IPS-18a (cell line): ENCODE results near the gene SLC4A7.
A peak's percentile ranks its signal among the peaks of the same experiment; 100 is the strongest.
"Not testable (repeated sequence)": the region's sequence is repeated elsewhere in the genome, so short reads cannot be mapped to it uniquely, and the experiment has no call there.

Experiments
- H3K27ac ChIP-seq: one replicate; pipeline ENCODE4 v1.5.1; 2013; ENCODE audit warnings: low read length
- H3K27me3 ChIP-seq: one replicate; pipeline ENCODE4 v1.6.1; 2013; ENCODE audit warnings: mild to moderate bottlenecking, low read length; ENCODE audit not compliant: control insufficient read depth, insufficient read depth
- H3K36me3 ChIP-seq: one replicate; pipeline ENCODE4 v1.6.1; 2013; ENCODE audit warnings: low read depth, low read length; ENCODE audit not compliant: control insufficient read depth
- H3K4me1 ChIP-seq: one replicate; pipeline ENCODE4 v1.6.1; 2013; ENCODE audit warnings: low read depth, low read length; ENCODE audit not compliant: control insufficient read depth
- H3K4me3 ChIP-seq: one replicate; pipeline ENCODE4 v1.5.1; 2013; ENCODE audit warnings: low read length
- H3K9ac ChIP-seq: one replicate; pipeline ENCODE4 v1.6.1; 2013; ENCODE audit warnings: mild to moderate bottlenecking, low read length, moderate library complexity
- H3K9me3 ChIP-seq: one replicate; pipeline ENCODE4 v1.6.1; 2013; ENCODE audit warnings: low read depth, low read length; ENCODE audit not compliant: control insufficient read depth

Gene SLC4A7

DNA sequence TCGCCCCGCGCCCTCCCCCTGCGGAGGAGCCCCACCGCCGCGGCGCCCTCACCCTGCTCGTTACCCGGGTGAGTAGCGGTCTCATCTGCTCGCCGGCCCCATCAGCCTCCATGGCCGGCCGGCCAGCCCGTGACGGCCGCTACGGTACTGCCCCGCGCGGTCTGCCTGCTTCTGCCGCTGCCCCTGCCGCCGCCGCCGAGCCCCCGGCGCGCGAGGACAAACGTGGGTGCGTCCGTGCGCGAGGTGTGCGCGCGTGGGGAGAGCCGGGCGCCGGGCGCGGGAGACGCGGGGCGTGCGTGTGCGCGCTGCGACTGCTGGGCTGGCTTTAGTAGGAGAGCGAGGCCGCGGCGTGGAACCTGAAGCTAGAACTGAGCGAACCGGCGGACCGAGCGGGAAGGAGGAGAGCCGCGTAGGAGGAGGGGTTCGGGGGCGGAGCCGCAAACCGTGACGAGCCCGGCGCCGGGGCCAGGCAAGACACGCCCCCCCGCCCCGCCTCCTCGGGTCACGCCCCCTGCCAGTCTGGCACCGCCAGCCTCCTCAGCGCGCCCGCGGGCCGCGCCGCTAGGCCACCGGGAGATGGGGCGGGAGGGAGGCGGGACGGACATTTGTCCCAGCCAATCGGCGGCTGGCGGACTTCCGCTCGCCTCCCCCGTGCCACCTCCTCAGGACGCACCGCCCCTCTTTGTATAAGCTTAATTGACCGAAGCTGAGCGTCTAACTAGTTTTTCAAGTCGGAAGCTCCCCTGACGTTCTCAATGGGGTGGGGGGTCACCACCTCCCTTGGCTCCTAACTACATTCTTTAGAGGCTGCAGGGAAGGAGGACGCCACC, at the start of gene SLC4A7:
TSS of gene SLC4A7 (minus strand) at position 370 of the 830 bp plus-strand sequence. CDS start at position 112, 258 bp downstream.
- peaks cover 8% of the 10 kb centered on the region for H3K4me1 ChIP-seq

DNA sequence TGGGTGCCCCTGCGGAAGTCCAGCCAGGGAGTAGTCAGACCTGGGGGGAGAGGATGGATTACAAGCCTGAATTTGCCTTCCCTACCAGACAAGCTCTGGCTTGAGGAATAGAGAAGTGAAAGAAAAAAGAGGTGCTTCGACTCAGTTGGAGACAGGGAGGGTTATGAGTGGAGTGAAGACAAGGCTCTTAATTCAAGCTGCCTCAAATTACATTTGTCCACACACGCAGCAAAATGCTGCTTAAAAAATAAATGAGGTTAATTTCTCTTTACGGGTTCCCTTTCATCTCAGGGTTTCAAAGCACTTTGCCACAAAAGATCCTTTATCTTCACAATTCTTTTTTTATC, 49.0 kb upstream of the SLC4A7 start:
- H3K9ac ChIP-seq, result peak overlapping the region; percentile 7
- H3K4me3 ChIP-seq, result peak overlapping the region; percentile 11
- H3K27me3 ChIP-seq, result no peaks in the 10 kb centered on the region
- peak overlapping the region; percentile 72 for H3K27ac ChIP-seq
- no peaks in the 10 kb centered on the region for H3K36me3 ChIP-seq
- no peaks in the 10 kb centered on the region for H3K9me3 ChIP-seq
- peaks cover 47% of the 10 kb centered on the region for H3K4me1 ChIP-seq

More for the DNA sequence above, at the start of gene SLC4A7:
- H3K27me3 ChIP-seq, result no peaks in the 10 kb centered on the region
- peak within 1 kb of the TSS; percentile 15 for H3K27ac ChIP-seq
- no peaks in the 10 kb centered on the region for H3K9me3 ChIP-seq
- peak within 1 kb of the TSS; percentile 90 for H3K9ac ChIP-seq
- H3K36me3 ChIP-seq, result no peaks in the 10 kb centered on the region
- peak within 1 kb of the TSS; percentile 85 for H3K4me3 ChIP-seq

DNA sequence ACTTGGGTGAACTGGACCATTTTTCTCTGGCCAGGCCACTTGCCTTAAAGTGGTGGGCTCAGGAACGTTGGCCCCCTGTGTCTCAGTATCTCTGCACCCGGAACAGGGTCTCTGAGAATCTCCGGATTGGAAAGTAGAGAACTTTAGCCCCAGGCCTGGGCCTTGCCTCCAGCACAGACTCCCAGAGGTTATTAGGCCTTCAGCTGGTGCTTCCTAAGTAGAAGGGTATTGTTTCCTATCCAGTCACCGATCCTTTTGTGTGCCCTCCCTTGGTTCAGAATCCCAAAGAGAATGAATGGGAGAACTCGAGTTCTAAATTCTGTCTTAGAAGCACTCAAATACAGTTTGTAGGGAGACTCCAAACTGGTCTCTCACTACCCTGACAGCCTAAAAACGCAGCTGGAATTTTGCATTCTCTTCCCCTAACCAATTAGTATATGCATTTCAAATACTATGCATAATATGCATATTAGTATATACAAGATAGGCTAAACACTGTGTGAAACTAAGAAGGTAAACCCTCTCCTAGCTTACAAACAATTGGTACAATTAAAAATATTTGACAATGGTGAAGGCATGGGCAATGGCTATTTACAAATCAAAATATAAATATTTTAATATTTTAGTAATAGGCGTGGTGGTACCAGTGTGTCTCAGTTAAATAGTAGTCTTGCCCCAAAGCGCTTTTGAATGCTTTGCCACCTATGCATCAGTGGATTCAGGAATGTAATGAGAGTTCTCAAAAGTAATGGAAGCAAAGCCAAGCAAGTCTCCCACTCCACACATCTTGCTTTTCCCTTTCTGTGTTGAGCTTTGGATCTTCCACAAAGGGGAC, 48.5 kb upstream of the SLC4A7 start:
- Histone ChIP-seq H3K27me3 (no peaks in the 10 kb centered on the region), H3K36me3 (no peaks in the 10 kb centered on the region), H3K9me3 (no peaks in the 10 kb centered on the region), H3K27ac (peak overlapping the region; percentile 72), H3K4me1 (peaks cover 47% of the 10 kb centered on the region), H3K4me3 (peak overlapping the region; percentile 36), H3K9ac (peak overlapping the region; percentile 7)

DNA sequence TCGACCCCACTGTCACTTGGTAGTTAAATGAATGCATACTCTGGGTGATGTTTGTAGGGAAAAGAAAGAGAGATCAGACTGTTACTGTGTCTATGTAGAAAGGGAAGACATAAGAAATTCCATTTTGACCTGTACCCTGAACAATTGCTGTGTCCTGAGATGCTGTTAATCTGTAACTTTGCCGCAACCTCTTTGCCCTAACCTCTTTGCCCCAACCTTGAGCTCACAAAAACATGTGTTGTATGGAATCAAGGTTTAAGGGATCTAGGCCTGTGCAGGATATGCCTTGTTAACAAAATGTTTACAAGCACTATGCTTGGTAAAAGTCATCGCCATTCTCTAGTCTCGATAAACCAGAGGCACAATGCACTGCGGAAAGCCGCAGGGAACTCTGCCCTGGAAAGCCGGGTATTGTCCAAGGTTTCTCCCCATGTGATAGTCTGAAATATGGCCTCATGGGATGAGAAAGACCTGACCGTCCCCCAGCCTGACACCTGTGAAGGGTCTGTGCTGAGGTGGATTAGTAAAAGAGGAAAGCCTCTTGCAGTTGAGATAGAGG, 47.1 kb upstream of the SLC4A7 start:
- H3K4me1 ChIP-seq, result peaks cover 47% of the 10 kb centered on the region
- H3K27me3 ChIP-seq, H3K4me3 ChIP-seq, H3K9me3 ChIP-seq, H3K27ac ChIP-seq, H3K9ac ChIP-seq, H3K36me3 ChIP-seq: not testable (repeated sequence)

DNA sequence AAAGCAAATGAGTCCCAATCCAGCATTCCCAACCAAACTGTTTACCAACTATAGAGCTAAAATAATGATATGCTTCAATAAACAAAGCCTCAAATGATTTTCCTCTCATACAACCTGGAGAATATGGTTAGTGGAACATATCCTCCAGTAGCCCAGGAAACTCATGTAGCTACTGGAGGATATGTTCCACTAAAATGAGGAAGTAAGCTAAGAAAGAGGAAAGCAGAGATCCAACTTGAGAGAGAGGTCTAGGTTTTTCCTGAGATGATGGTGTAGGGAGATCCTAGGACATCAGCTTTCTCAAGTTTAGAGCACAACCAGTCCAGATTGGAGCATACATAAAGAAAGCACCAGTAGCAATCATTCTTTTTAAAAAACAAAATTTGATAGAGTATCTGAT, 44.6 kb upstream of the SLC4A7 start:
- no peak overlapping the region for H3K9ac ChIP-seq
- H3K27me3 ChIP-seq, result no peaks in the 10 kb centered on the region
- H3K4me3 ChIP-seq, result no peak overlapping the region
- H3K36me3 ChIP-seq, result no peaks in the 10 kb centered on the region
- no peaks in the 10 kb centered on the region for H3K9me3 ChIP-seq
- no peak overlapping the region for H3K27ac ChIP-seq
- H3K4me1 ChIP-seq, result peaks cover 33% of the 10 kb centered on the region

DNA sequence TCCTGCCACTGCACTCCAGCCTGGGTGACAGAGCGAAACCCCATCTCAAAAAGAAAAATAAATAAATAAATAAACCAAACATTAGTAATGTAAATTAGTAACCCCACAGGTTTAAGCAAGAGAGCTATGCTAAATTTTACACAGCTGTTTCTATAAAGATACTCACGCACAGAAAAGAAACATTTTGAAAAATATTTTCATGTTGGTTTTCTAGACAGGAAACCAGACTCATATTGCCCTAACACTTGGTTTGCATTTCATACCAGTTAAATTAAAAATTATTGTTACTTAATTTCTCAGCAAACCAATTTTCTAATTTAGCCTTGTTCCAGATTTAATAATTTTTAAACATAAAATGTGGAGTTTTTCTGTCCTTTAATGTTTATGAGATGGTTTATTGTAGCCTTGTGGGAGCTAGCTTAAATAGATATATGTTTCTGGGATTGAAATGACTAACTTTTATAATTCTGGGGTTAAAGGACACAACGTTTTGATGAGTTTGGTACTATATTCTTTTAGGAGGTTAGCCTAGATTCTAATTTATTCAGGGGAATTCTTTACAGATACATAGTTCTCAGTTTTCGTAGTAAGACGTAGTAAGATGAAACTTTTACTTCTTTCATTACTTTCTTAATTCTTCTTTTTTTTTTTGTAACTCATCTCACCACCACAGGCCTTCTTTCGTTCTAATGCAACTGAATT, 42.6 kb upstream of the SLC4A7 start:
- Histone ChIP-seq H3K27me3 (no peaks in the 10 kb centered on the region), H3K4me3 (no peak overlapping the region), H3K27ac (no peak overlapping the region), H3K9me3 (no peaks in the 10 kb centered on the region), H3K4me1 (peaks cover 18% of the 10 kb centered on the region), H3K9ac (no peak overlapping the region), H3K36me3 (no peaks in the 10 kb centered on the region)

DNA sequence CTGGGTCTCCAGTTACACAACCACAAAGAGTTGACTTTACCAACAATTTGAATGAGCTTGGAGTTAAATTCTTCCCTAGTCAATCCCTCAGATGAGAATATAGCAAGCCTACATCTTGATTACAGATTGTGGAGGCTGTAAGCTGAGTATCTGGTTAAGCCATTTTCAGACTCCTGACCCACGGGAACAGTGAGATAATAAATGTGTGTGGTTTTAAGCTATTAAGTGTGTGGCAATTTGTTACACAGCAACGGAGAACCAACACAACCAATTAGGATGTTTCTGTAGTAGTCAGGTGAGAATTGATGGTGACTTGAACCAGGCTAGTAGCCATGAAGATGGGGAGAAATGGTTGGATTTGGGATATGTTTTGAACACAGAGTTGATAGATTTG, 37.7 kb upstream of the SLC4A7 start:
- Histone ChIP-seq H3K36me3 (no peaks in the 10 kb centered on the region), H3K9me3 (no peaks in the 10 kb centered on the region), H3K27me3 (no peaks in the 10 kb centered on the region), H3K4me3 (no peak overlapping the region), H3K27ac (no peak overlapping the region), H3K4me1 (peaks cover 6% of the 10 kb centered on the region), H3K9ac (no peak overlapping the region)

DNA sequence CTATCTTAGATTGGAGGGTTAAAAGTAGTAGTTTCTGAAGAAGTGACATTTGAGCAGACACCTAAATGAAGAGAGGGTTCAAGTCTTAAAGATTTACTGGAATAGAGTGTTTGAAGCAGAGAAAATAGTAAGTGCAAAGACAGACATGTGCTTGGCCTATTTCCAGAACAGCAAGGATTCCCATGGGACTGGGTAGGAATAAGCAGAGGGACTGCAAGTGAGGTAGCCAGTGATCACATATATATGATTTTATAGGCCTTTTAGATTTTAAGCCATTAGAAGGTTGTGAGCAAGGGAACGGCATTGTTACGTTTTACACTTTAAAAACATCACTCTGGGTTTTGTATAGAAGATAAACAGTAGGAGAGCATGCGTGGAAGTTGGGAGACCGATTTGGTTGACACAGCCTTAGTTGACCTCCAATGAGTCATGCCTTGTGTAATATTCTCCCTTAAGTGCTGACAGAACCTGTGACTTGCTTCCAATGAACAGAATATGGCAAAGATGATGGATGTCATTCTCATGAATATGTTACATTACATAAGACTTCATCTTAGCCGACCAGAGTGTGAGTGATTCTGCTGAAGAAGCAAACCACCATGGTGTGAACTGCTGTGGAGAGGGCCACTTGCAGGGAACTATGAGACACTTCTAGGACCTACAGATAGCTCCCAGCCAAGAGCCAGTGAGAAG, 37.1 kb upstream of the SLC4A7 start:
- Histone ChIP-seq H3K9me3 (no peaks in the 10 kb centered on the region), H3K27me3 (no peaks in the 10 kb centered on the region), H3K9ac (no peak overlapping the region), H3K36me3 (no peaks in the 10 kb centered on the region), H3K4me1 (peaks cover 6% of the 10 kb centered on the region), H3K4me3 (no peak overlapping the region), H3K27ac (no peak overlapping the region)

DNA sequence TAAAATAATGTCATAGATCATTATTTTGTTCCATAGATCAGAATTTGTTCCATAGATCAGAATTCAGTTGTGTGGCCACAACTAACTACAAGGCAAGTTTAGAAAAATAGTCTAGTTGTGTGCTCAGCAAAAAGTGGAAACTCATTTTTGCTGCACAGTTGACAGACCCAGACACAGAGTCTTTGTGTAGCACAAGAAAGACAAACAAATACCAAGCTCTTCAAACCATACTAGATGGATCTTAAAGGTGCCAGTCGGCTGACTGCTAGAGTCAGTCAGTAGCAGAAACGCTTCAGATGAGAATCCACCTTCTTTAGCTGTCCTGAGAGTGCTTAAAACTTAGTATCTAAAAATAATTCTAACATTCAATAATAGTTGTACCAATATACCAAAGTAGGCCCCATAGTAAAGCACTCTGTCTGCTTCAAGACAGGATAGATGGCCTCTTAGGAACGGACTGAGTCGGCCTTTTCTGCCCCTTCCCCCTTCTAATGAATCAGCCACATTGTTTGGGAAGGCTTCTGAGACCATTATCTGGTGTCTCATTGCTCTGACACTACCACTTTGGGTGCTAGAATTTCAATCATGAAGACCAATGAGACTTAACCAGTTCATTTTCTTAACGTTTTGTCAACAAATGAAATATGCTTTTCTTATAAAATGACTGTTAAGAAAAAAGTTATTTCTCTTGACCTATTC, 27.7 kb upstream of the SLC4A7 start:
- H3K27me3 ChIP-seq, result no peaks in the 10 kb centered on the region
- no peak overlapping the region for H3K27ac ChIP-seq
- no peaks in the 10 kb centered on the region for H3K36me3 ChIP-seq
- H3K4me1 ChIP-seq, result no peaks in the 10 kb centered on the region
- no peak overlapping the region for H3K9ac ChIP-seq
- no peak overlapping the region for H3K4me3 ChIP-seq
- H3K9me3 ChIP-seq, result no peaks in the 10 kb centered on the region

DNA sequence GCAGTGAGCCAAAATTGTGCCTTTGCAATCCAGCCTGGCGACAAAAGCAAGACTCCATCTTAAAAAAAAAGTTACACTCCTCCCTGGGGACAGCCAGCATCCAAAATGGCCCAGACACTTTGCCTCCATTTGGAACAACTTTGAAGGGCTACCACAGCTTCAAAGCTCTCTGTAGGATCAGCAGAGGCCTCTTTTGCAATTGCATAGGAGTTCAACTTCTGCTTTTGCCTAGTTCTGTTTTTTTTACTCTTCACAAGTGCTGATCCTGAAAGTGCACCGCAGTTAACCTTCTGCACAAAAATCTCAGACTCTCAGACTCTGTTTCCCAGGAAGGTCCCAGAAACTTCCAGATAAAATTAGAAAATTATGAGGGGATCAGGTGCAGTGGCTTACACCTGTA, 25.2 kb upstream of the SLC4A7 start:
- Histone ChIP-seq H3K9ac (no peak overlapping the region), H3K36me3 (no peaks in the 10 kb centered on the region), H3K4me1 (peaks cover 3% of the 10 kb centered on the region), H3K27me3 (no peaks in the 10 kb centered on the region), H3K4me3 (no peak overlapping the region), H3K27ac (no peak overlapping the region), H3K9me3 (no peaks in the 10 kb centered on the region)
